Activated T-helper 9 cell treated with anti-CD3 and anti-CD28 coated beads, Interleukin-2, amount 50 U/mL, for 16 hours (primary cell): ENCODE measurements around the gene C2orf15.
"Not testable (repeated sequence)": the region's sequence is repeated elsewhere in the genome, so short reads cannot be mapped to it uniquely, and the experiment has no call there.

ENCODE experiments used
- DNase-seq: peaks from one replicate; pipeline ENCODE4 v3.0.0-alpha.2; 2020; ENCODE audit warnings: low read depth

The C2orf15 gene, protein sequence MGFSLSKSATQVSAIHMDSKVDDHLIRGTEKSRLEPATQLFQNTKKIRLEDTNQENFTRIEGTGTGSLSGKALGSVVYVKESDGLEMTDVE

DNA sequence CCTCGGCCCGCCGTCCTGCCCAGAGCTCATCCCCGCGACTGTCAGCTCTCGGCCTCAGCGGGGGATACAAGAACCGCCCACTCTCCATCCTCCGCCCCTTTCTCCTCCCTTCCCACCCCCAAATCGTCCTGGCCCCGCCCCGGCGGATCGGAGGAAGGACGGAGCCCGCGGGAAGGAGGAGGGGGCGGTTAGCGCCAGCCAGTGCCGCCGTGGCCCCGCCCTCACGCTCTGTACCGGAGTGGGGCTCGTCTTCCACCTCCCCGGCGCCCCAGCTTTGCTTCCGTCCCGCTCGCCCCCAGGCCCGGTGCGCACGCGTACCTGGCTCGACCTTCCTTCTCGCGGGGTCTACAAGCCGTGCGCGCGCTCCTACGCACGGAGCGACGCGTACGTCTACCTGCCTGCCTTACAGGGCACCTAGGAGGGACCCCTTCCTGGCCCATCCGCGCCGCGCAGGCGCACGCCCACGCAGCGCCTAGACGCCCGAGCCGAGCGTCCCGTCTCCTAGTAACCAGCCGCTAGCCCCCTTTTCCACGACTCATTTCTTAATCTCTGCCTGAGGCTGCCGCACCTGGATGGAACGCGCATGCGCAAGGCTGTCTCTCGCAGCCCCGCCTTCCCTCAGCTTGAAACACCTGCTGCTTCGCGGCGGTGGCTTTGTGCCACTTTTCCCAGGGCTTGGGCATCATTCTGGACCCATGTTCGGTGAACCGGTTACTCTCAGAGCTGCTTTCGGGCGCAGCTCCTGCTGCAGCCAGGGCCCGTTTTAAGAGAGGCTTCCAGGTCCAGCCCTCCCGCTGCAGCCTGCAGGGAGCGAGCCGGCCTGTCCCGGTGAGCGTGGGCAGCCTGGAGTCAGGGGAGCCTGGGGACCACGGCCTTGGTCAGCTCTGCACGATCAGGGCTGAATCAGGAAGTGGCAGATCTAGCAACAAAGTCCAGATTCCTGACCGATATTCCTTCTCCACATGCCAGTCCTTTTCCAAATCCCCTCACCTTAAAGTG lies at the start of gene C2orf15:
TSS of gene C2orf15 (plus strand) at position 598 of the 999 bp plus-strand sequence. CDS start 8,852 bp downstream, outside the sequence.
- peak; percentile 97 for DNase-seq

DNA sequence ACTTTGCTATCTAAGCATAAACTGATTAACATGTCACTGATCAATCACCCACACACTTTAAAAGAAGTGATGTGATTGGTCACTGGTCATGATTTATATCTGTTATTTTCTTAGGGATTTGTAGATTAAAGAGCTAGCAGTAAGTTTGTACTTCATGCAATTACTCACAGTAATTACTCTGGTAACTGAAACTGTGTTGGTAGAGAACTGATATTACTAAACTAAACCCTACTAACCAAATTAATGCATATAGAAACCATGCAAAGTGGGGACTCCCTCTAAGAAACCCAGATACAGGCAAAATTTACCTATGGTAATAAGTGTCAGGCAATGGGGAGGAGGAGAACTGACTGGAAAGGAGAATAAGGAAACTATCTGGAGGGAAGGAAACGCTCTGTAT lies 44.8 kb upstream of the C2orf15 start:
- DNase-seq: no peak

DNA sequence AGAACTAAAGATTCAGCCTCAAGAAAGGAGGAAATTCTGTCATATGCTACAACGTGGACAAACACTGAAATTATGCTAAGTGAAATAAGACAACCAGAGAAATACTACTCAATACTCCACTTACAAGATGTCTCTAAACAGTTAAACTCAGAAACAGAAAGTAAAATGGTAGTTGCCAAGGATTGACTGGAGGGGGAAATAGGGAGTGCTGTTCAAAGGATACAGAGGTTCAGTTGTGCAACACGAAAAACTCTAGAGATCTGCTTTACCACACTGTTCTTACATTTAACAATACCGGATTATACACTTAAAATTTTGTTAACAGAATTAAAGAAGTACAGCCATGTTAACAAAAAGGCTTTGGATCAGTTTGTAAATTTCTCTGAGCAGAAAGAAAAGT lies 39.8 kb upstream of the C2orf15 start:
- DNase-seq: no peak

DNA sequence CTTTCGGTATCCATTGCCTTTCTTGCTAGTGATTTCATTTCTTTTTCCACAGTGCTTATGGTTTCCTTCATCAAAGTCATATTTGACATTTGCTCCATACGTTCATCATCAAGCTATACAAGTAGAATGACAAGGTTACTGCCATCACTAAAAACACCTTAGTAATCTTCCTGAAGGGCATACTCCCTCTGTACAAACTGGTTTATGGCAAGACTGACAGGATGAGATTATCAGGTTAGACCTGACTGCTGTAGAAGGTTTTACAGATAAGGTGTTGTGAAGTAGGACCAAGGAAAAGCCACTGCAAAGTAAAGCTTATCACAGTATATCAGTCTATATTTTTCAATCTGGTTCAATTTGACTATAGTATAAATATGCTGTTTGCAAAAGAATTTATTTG lies 37.5 kb upstream of the C2orf15 start:
- DNase-seq: no peak

GRCh38 chr2:99106913-99107312 lies 34.6 kb upstream of the C2orf15 start:
- no peak for DNase-seq

GRCh38 chr2:99111236-99111635 lies 30.3 kb upstream of the C2orf15 start:
- DNase-seq: no peak

GRCh38 chr2:99111945-99112344 lies 29.6 kb upstream of the C2orf15 start:
- no peak for DNase-seq

DNA sequence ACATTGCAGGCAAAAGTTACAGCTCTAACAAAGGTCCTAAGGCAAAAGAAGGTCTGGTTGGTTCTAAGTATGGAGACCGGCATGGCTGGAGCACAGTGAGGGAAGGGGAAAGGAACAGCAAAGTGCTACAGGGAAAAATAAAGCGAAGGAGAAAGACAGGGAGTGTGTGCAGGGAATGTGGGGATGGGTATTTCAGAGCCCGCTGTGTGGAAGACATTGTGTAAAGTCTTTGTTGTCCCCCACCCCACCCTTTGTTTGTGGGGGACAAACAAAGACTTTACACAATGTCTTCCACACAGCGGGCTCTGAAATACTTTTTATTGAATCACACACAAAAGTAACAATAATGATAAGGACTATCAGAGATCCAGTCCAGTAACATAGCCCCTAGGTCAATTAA lies 28.9 kb upstream of the C2orf15 start:
- no peak for DNase-seq

GRCh38 chr2:99127981-99128380 lies 13.5 kb upstream of the C2orf15 start:
- DNase-seq: no peak

GRCh38 chr2:99135044-99135556 lies 6.4 kb upstream of the C2orf15 start:
- not testable (repeated sequence) for DNase-seq

GRCh38 chr2:99139003-99139402 lies 2.5 kb upstream of the C2orf15 start:
- no peak for DNase-seq

GRCh38 chr2:99140056-99140859 lies 1.2 kb upstream of the C2orf15 start:
- DNase-seq: no peak

- no peak for DNase-seq
These were observed 722 bp upstream of the C2orf15 start for GRCh38 chr2:99140860-99141109.

DNA sequence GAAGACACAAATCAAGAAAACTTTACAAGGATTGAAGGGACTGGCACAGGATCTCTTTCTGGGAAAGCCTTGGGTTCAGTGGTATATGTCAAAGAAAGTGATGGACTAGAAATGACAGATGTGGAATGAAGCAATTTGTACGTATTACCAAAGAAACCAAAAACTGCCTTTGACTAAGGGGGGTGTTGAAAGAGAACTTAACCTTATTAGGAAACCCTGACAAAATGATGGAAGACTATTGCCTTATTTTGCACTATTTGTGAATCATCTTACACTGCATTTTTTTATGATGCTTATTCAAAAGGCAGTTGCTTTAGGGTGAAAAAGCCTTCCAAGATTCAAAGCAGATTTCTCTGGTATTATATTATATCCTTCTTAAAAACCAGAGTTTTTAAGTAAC lies 9.2 kb downstream of the C2orf15 start:
- no peak for DNase-seq

DNA sequence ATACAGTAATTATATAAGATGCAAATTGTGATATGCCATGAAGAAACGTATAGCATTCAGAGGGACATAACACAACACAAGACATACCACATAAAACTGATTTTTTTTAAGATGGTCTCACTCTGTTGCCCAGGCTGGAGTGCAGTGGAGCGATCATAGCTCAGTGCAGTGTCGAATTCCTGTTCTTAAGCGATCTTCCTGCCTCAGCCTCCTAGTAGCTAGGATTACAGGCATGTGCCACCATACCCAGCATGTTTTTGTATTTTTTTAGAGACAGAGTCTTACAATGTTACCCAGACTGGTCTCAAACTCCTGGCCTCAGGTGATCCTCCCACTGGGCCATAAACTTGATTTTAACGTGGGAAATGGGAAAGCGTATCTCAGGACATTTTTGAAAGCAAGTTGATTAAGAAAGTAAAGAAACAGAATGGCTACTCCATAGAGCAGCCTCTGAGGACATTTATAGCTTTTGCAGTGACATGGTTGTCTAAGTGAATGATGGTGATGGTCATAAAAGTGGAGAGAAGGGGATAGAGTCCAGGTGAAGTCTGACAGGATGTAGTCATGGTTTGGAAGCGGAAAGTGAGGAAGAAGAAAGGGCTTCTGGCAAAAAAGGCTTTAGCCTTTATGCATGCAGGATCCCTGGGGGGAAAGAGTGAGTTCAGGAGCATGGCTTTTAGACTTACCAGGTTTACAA lies 10.8 kb downstream of the C2orf15 start:
- no peak for DNase-seq

GRCh38 chr2:99153921-99154604 lies 12.6 kb downstream of the C2orf15 start:
- DNase-seq: no peak

DNA sequence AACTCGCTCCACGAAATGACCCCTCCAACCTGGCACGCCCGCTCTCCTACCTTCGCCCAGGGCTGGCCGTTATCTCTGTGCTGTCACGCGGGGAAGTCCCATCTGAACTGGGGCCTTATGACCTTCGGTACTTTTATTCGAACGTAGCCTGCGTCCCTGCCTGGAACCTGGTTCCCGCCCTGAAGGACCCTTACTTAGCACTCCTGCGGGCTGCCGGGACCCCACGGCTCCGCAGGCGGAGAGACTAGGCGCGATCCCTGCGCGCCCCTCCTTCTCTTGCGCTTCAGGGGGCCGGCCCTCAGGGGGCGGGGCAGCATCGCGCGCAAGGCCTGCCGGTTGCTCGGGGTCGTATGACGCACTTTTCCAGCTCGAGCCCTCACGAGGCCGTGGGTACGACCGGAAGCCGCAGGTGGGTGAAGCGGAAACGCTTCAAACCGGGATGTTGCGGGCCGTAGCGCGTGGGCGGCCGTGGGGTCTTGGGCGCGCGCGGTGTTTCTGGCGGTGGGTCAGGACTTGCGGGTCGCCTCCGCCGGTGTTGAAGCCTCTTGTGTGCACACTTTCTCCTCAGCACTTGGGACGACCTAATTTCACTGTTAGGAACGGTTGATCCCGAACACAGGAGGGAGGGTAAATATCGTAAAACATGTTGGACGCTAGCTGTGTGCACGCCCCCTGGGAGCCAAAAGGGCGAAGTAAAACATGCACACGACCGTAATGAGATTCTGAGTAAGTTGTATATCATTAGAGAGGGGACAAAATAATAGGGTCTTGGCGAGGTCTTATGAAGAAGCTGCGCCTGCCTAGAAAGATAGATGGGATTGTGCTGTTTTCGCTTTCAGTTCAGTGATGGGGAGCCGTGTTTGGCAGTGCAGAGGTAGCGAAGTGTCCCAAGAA lies 13.4 kb downstream of the C2orf15 start, which contains the start of the genes LIPT1 and TSGA10:
TSS of gene LIPT1 (plus strand) at position 325 of the 894 bp plus-strand sequence. CDS start 6,991 bp downstream, outside the sequence.
TSS of gene TSGA10 (minus strand) at position 300 of the 894 bp plus-strand sequence. CDS start 45,503 bp downstream, outside the sequence.
- DNase-seq: peak; percentile 91

- no peak for DNase-seq
These were observed 15.4 kb downstream of the C2orf15 start for GRCh38 chr2:99156891-99157290.

DNA sequence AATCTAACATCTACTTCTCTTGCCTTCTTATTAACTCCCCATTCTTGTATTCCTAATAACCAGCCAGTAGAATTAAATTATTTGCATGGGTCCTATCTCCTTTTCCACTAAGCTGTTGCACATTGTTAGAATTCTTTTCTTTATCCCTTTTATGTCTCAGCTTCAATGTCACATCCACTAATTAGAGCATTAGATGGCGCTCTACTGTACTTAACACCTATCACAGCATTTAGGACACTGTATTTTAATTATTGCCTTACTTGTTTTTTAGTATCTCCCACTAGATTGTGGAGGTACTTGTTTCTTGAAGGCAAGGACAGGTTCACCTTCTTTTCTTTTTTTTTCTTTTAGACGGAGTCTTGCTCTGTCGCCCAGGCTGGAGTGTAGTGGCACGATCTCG lies 17.1 kb downstream of the C2orf15 start:
- no peak for DNase-seq

GRCh38 chr2:99159594-99159993 lies 18.1 kb downstream of the C2orf15 start:
- DNase-seq: no peak
